Suprapubic skin (tissue), 3 donors: ENCODE data around the gene MBD3L5.
"Not testable (repeated sequence)": the region's sequence is repeated elsewhere in the genome, so short reads cannot be mapped to it uniquely, and the experiment has no call there.

ENCODE experiments used
- CTCF ChIP-seq, 2 donors: fragments of 200-600 bp in 1 of 2; fragments of 450-650 bp in 1 of 2; sonication (generic) in 1 of 2; IDR thresholded peaks; one replicate each; pipeline ENCODE4 v1.5.1; 2016 to 2019; ENCODE audit warnings: antibody characterized with exemption in 2 of 2, mild to moderate bottlenecking in 1 of 2, moderate library complexity in 1 of 2
- EP300 ChIP-seq: sonication (generic); formaldehyde crosslinking; IDR thresholded peaks from one replicate; pipeline ENCODE4 v1.6.1; 2017; ENCODE audit warnings: antibody characterized with exemption
- POLR2A ChIP-seq, 2 donors: fragments of 450-650 bp; IDR thresholded peaks; one replicate each; pipeline ENCODE4 v1.6.1; 2017; ENCODE audit warnings: antibody characterized with exemption in 2 of 2, mild to moderate bottlenecking in 2 of 2, moderate library complexity in 2 of 2

GRCh38 chr19:7056371-7056770 is 26.0 kb downstream of the MBD3L5 start:
- not testable (repeated sequence) for TF ChIP-seq POLR2A (IDR thresholded peaks at IDR 0.05); CTCF (IDR thresholded peaks at IDR 0.05); EP300
